ENCODE data around the gene BTBD2. TPM values are rescaled to one million over a fixed set of nuclear protein-coding genes. Genes with fewer than 3 reads are reported as not detected.

The BTBD2 gene
- total and polyA plus RNA-seq, 2 experiments from 2014 or later: 56.4 to 76.0 TPM

- 97% methylated on average over 22 of the region's 42 CpGs for WGBS (ENCODE audit: low lambda C conversion rate, missing lambda C conversion rate)
- TF ChIP-seq, protein P1, sequence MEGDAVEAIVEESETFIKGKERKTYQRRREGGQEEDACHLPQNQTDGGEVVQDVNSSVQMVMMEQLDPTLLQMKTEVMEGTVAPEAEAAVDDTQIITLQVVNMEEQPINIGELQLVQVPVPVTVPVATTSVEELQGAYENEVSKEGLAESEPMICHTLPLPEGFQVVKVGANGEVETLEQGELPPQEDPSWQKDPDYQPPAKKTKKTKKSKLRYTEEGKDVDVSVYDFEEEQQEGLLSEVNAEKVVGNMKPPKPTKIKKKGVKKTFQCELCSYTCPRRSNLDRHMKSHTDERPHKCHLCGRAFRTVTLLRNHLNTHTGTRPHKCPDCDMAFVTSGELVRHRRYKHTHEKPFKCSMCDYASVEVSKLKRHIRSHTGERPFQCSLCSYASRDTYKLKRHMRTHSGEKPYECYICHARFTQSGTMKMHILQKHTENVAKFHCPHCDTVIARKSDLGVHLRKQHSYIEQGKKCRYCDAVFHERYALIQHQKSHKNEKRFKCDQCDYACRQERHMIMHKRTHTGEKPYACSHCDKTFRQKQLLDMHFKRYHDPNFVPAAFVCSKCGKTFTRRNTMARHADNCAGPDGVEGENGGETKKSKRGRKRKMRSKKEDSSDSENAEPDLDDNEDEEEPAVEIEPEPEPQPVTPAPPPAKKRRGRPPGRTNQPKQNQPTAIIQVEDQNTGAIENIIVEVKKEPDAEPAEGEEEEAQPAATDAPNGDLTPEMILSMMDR (IDR thresholded peaks at IDR 0.05; ENCODE audit: poor library complexity): no peak
- TF ChIP-seq EZH2phosphoT487 (IDR thresholded peaks at IDR 0.05; ENCODE audit: low read depth, severe bottlenecking, unreplicated experiment): no peak
- TF ChIP-seq EZH2 (IDR thresholded peaks at IDR 0.05; ENCODE audit: borderline replicate concordance): no peak
Observed at GRCh38 chr19:1987197-1988187, 28.0 kb downstream of the BTBD2 start.

DNA sequence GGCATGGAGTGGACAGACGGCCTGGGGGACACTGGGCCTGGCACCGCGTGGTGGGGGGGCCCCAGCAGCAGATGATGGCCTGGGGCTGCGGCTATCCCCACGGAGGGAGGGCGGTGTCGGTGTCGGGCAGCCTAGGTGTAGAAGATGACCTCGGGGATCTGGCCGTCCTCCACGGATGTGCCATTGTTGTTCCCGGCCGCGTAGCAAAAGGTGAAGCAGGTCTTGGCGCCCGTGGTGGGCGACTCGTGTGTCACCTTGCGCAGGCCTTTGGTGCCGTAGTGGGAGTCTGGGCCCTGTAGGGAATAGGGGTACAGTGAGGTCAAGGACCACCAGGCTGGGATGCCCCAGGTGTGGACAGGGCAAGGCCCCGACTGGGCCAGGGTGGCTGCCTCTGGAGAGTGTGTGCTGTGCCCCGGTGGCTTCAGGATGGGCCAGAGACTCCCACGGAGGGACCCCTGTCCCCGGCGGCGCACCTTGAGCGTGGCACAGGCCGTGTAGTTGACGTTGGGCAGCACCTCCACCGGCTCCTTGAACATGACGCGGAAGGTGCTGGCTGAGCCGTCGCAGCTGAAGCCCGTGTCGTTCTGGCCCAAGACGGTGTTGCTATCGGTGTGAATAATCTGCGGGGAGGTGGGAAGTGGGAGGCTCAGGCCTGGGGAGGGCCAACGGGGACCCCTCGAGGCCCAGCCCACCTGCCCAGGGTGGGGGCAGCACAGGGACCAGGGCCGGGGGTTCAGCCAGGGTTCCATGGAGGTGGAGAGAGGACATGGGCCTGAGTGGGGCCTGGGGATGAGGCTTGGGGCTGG is 29.0 kb downstream of the BTBD2 start:
- H3K9me2 ChIP-seq (replicated peaks; ENCODE audit: insufficient read depth): no peaks in the 10 kb centered on the region
- no peak overlapping the region for H3K27ac ChIP-seq
- no peaks in the 10 kb centered on the region for H3K79me2 ChIP-seq
- H4K20me1 ChIP-seq (ENCODE audit: insufficient read depth, poor library complexity, severe bottlenecking): no peaks in the 10 kb centered on the region
- H3K9me3 ChIP-seq (ENCODE audit: low read depth): no peaks in the 10 kb centered on the region
- H2AFZ ChIP-seq: no peak overlapping the region
- no peak overlapping the region for H3K4me2 ChIP-seq
- H3K4me3 ChIP-seq: no peak overlapping the region
- no peaks in the 10 kb centered on the region for H3K27me3 ChIP-seq
- DNase-seq (ENCODE audit: low spot score): no peak
- no peak for TF ChIP-seq EZH2 (IDR thresholded peaks at IDR 0.05; ENCODE audit: borderline replicate concordance)
- TF ChIP-seq, protein P1 (IDR thresholded peaks at IDR 0.05; ENCODE audit: poor library complexity): no peak
- no peak for TF ChIP-seq EZH2phosphoT487 (IDR thresholded peaks at IDR 0.05; ENCODE audit: low read depth, severe bottlenecking, unreplicated experiment)
- 97% methylated on average over 34 of the region's 42 CpGs for WGBS (ENCODE audit: low lambda C conversion rate, missing lambda C conversion rate)
- H3K36me3 ChIP-seq (replicated peaks; ENCODE audit: insufficient read depth, low read depth): no peaks in the 10 kb centered on the region
- no peaks in the 10 kb centered on the region for H3K4me1 ChIP-seq (ENCODE audit: insufficient read depth)

More at GRCh38 chr19:1987197-1988187, 28.0 kb downstream of the BTBD2 start:
- H3K4me3 ChIP-seq: no peak overlapping the region
- no peaks in the 10 kb centered on the region for H3K9me2 ChIP-seq (replicated peaks; ENCODE audit: insufficient read depth)
- no peaks in the 10 kb centered on the region for H3K27me3 ChIP-seq
- no peaks in the 10 kb centered on the region for H3K9me3 ChIP-seq (ENCODE audit: low read depth)
- no peaks in the 10 kb centered on the region for H3K79me2 ChIP-seq
- DNase-seq (ENCODE audit: low spot score): no peak
- no peak overlapping the region for H3K4me2 ChIP-seq
- no peaks in the 10 kb centered on the region for H4K20me1 ChIP-seq (ENCODE audit: insufficient read depth, poor library complexity, severe bottlenecking)
- no peak overlapping the region for H2AFZ ChIP-seq
- no peak overlapping the region for H3K27ac ChIP-seq
- no peaks in the 10 kb centered on the region for H3K36me3 ChIP-seq (replicated peaks; ENCODE audit: insufficient read depth, low read depth)
- no peaks in the 10 kb centered on the region for H3K4me1 ChIP-seq (ENCODE audit: insufficient read depth)

- TF ChIP-seq EZH2 (IDR thresholded peaks at IDR 0.05; ENCODE audit: borderline replicate concordance): no peak
- TF ChIP-seq, protein P1 (IDR thresholded peaks at IDR 0.05; ENCODE audit: poor library complexity): no peak
- no peak for TF ChIP-seq EZH2phosphoT487 (IDR thresholded peaks at IDR 0.05; ENCODE audit: low read depth, severe bottlenecking, unreplicated experiment)
- no peak overlapping the region for H3K4me2 ChIP-seq
- H4K20me1 ChIP-seq (ENCODE audit: insufficient read depth, poor library complexity, severe bottlenecking): no peaks in the 10 kb centered on the region
- DNase-seq (ENCODE audit: low spot score): no peak
- no peak overlapping the region for H3K27ac ChIP-seq
- H3K79me2 ChIP-seq: no peaks in the 10 kb centered on the region
- no peak overlapping the region for H2AFZ ChIP-seq
- WGBS (ENCODE audit: low lambda C conversion rate, missing lambda C conversion rate): 94% methylated on average over 38 of the region's 44 CpGs
- H3K4me1 ChIP-seq (ENCODE audit: insufficient read depth): no peaks in the 10 kb centered on the region
- no peaks in the 10 kb centered on the region for H3K9me3 ChIP-seq (ENCODE audit: low read depth)
- no peaks in the 10 kb centered on the region for H3K9me2 ChIP-seq (replicated peaks; ENCODE audit: insufficient read depth)
- no peaks in the 10 kb centered on the region for H3K27me3 ChIP-seq
- H3K36me3 ChIP-seq (replicated peaks; ENCODE audit: insufficient read depth, low read depth): no peaks in the 10 kb centered on the region
- no peak overlapping the region for H3K4me3 ChIP-seq
Observed at GRCh38 chr19:1985588-1986356, 29.7 kb downstream of the BTBD2 start.

Data from hepatocyte (in vitro differentiated cells).